M059J (cell line): ENCODE results near the gene GALR2. TPM values are rescaled to one million over a fixed set of nuclear protein-coding genes. Genes with fewer than 3 reads are reported as not detected.
"Not testable (repeated sequence)": the region's sequence is repeated elsewhere in the genome, so short reads cannot be mapped to it uniquely, and the experiment has no call there.

Experiments used
- DNase-seq: peaks from one replicate; pipeline ENCODE4 v3.0.0-alpha.2; 2012; ENCODE audit warnings: low read depth
- total RNA-seq: library from RNA; depleted of rRNA; stranded (reverse); fragments of >200 nt; shearing (Covaris generic); gene quantifications from 2 replicates; pipeline ENCODE4 v1.2.3, GENCODE V29; 2014; rRNA removed

The GALR2 gene
- 0.30 and 0.96 TPM in 2 replicates for total RNA-seq

- DNase-seq: no peak
These were observed at the start of gene GALR2 for GRCh38 chr17:76074390-76075363. TSS of gene GALR2 (plus strand) at chr17:76074781. CDS start at chr17:76074884, 103 bp downstream.

- no peak for DNase-seq
These were observed 49.3 kb upstream of the GALR2 start for GRCh38 chr17:76025294-76025693.

GRCh38 chr17:76026714-76027158 lies 47.8 kb upstream of the GALR2 start:
- no peak for DNase-seq

GRCh38 chr17:76027159-76027839 lies 47.3 kb upstream of the GALR2 start, which contains the start of gene EVPL:
TSS of gene EVPL (minus strand) at chr17:76027306. CDS start at chr17:76027198, 108 bp downstream.
- no peak for DNase-seq

GRCh38 chr17:76032073-76032779 lies 42.4 kb upstream of the GALR2 start:
- DNase-seq: peak; percentile 19

- DNase-seq: no peak
These were observed 41.8 kb upstream of the GALR2 start for GRCh38 chr17:76032780-76033108.

GRCh38 chr17:76033139-76033538 lies 41.4 kb upstream of the GALR2 start:
- no peak for DNase-seq

GRCh38 chr17:76034428-76035350 lies 39.9 kb upstream of the GALR2 start:
- no peak for DNase-seq

- DNase-seq: no peak
These were observed 37.9 kb upstream of the GALR2 start for GRCh38 chr17:76036497-76037261.

- DNase-seq: peak; percentile 47
These were observed 36.5 kb upstream of the GALR2 start for GRCh38 chr17:76038050-76038449.

GRCh38 chr17:76039121-76039520 lies 35.5 kb upstream of the GALR2 start:
- DNase-seq: no peak

GRCh38 chr17:76040376-76040775 lies 34.2 kb upstream of the GALR2 start:
- no peak for DNase-seq

GRCh38 chr17:76042868-76043267 lies 31.7 kb upstream of the GALR2 start:
- DNase-seq: not testable (repeated sequence)

- DNase-seq: not testable (repeated sequence)
These were observed 30.0 kb upstream of the GALR2 start for GRCh38 chr17:76044475-76045007.

- no peak for DNase-seq
These were observed 28.5 kb upstream of the GALR2 start for GRCh38 chr17:76046064-76046463.

GRCh38 chr17:76048025-76048605 lies 26.5 kb upstream of the GALR2 start:
- no peak for DNase-seq

GRCh38 chr17:76048711-76049110 lies 25.9 kb upstream of the GALR2 start:
- peak; percentile 47 for DNase-seq

GRCh38 chr17:76049239-76049638 lies 25.3 kb upstream of the GALR2 start:
- no peak for DNase-seq

GRCh38 chr17:76049836-76050537 lies 24.6 kb upstream of the GALR2 start:
- DNase-seq: no peak
